ENCODE results near the gene EFEMP2.

The EFEMP2 gene

DNA sequence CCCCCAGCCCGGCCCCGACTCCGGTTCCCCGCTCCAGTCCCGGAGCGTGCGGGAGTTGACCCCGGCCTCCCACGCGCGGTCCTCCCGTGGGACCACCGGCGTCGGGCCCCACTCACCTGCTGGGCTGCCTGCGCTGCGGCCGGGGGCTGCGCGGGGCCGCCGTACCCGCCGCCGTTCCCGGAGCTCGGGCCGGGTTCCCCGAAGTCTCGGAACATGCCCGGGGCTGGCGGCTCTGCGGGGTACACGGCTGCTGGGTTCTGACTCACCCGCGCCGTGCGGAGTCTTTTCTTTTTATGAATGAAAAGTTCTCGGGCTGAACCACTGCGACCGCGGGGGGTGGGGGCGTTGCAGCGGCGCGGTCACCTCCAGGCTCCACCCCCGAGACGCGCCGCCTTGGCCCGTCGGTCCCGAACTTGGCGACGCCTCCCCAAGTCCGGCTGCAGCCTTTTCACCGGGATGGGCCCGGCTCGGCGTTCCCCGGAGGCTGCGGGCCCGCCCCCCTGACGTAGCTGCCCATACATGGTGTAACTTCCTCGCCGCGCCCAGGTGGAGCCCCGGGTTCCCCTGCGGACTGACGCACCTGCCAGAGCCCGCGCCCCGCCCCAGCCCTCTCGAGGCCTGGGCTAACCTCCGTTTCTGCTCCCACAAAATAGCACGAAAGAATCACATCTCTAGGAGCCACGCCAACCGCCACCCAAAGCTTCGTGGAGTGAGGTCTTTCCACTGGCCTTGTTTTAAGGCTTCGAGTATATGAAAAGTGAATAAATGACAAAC is 27.7 kb upstream of the EFEMP2 start, which contains the start of gene FOSL1:
Gene FOSL1, minus strand, starts transcription at position 264 of the 774 bp plus-strand sequence. Its CDS starts 49 bp downstream, at position 215.
- ATAC-seq: peak; percentile 80
- TF ChIP-seq, protein P1, sequence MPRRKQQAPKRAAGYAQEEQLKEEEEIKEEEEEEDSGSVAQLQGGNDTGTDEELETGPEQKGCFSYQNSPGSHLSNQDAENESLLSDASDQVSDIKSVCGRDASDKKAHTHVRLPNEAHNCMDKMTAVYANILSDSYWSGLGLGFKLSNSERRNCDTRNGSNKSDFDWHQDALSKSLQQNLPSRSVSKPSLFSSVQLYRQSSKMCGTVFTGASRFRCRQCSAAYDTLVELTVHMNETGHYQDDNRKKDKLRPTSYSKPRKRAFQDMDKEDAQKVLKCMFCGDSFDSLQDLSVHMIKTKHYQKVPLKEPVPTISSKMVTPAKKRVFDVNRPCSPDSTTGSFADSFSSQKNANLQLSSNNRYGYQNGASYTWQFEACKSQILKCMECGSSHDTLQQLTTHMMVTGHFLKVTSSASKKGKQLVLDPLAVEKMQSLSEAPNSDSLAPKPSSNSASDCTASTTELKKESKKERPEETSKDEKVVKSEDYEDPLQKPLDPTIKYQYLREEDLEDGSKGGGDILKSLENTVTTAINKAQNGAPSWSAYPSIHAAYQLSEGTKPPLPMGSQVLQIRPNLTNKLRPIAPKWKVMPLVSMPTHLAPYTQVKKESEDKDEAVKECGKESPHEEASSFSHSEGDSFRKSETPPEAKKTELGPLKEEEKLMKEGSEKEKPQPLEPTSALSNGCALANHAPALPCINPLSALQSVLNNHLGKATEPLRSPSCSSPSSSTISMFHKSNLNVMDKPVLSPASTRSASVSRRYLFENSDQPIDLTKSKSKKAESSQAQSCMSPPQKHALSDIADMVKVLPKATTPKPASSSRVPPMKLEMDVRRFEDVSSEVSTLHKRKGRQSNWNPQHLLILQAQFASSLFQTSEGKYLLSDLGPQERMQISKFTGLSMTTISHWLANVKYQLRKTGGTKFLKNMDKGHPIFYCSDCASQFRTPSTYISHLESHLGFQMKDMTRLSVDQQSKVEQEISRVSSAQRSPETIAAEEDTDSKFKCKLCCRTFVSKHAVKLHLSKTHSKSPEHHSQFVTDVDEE (CRISPR knock-in tag; IDR thresholded peaks at IDR 0.05): no peak
- TF ChIP-seq ZFP3 (CRISPR knock-in tag; IDR thresholded peaks at IDR 0.05) (no peak), TCF4 (CRISPR knock-in tag; IDR thresholded peaks at IDR 0.05; ENCODE audit: borderline replicate concordance) (no peak), ISL1 (CRISPR knock-in tag; IDR thresholded peaks at IDR 0.05) (no peak), ZNF70 (CRISPR knock-in tag; IDR thresholded peaks at IDR 0.05) (no peak), OSR1 (CRISPR knock-in tag; IDR thresholded peaks at IDR 0.05) (no peak), ZNF8 (CRISPR knock-in tag; IDR thresholded peaks at IDR 0.05) (no peak), ZC3H10 (CRISPR knock-in tag; IDR thresholded peaks at IDR 0.05) (no peak), SNAI2 (CRISPR knock-in tag; IDR thresholded peaks at IDR 0.05) (no peak)
- TF ChIP-seq, protein P2, sequence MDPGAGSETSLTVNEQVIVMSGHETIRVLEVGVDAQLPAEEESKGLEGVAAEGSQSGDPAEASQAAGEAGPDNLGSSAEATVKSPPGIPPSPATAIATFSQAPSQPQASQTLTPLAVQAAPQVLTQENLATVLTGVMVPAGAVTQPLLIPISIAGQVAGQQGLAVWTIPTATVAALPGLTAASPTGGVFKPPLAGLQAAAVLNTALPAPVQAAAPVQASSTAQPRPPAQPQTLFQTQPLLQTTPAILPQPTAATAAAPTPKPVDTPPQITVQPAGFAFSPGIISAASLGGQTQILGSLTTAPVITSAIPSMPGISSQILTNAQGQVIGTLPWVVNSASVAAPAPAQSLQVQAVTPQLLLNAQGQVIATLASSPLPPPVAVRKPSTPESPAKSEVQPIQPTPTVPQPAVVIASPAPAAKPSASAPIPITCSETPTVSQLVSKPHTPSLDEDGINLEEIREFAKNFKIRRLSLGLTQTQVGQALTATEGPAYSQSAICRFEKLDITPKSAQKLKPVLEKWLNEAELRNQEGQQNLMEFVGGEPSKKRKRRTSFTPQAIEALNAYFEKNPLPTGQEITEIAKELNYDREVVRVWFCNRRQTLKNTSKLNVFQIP (CRISPR knock-in tag; IDR thresholded peaks at IDR 0.05; ENCODE audit: borderline replicate concordance, low read depth): no peak

DNA sequence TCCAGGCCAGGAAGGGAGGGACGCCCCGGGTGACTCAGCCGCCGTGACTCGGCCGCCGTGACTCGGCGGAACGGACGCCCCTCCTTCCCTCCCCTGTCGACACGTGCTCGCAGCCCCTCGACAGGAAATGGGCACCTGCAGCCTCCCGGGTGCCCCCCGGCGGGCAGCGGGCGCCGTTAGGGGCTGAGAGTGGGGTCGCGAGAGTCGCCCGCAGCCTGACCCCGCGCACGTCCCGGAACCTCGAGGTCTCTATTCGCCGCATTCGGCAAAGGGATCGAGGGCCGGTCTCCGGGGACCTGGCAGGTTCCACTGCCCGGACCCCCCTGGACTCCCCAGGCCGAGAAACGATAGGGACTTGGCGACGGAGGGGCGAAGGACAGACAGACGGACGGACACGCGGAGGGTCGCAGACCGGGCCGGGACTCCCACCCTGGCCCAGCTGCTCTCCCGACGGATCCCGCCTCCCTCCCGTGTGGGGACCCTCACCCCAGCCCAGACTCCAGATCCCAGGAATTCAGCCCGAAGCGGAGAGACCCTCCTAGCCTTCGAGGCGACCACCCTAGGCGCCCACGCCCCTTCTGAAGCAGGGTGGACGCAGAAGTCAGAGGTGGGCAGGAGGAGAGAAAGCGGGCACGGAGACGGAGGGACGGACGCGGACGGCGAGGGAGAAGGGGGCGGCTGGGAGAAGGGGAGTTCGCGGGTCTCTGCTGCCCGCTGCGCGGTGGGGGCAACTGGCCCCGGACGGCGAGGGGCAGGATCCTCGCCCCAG is 26.9 kb upstream of the EFEMP2 start:
- ATAC-seq: peak; percentile 59
- no peak for TF ChIP-seq TOX (CRISPR knock-in tag; IDR thresholded peaks at IDR 0.05; ENCODE audit: borderline replicate concordance)
- TF ChIP-seq, protein P3, sequence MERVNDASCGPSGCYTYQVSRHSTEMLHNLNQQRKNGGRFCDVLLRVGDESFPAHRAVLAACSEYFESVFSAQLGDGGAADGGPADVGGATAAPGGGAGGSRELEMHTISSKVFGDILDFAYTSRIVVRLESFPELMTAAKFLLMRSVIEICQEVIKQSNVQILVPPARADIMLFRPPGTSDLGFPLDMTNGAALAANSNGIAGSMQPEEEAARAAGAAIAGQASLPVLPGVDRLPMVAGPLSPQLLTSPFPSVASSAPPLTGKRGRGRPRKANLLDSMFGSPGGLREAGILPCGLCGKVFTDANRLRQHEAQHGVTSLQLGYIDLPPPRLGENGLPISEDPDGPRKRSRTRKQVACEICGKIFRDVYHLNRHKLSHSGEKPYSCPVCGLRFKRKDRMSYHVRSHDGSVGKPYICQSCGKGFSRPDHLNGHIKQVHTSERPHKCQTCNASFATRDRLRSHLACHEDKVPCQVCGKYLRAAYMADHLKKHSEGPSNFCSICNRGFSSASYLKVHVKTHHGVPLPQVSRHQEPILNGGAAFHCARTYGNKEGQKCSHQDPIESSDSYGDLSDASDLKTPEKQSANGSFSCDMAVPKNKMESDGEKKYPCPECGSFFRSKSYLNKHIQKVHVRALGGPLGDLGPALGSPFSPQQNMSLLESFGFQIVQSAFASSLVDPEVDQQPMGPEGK (CRISPR knock-in tag; IDR thresholded peaks at IDR 0.05; ENCODE audit: borderline replicate concordance): peak; percentile 63; the same call in 1 of the 2 replicates

DNA sequence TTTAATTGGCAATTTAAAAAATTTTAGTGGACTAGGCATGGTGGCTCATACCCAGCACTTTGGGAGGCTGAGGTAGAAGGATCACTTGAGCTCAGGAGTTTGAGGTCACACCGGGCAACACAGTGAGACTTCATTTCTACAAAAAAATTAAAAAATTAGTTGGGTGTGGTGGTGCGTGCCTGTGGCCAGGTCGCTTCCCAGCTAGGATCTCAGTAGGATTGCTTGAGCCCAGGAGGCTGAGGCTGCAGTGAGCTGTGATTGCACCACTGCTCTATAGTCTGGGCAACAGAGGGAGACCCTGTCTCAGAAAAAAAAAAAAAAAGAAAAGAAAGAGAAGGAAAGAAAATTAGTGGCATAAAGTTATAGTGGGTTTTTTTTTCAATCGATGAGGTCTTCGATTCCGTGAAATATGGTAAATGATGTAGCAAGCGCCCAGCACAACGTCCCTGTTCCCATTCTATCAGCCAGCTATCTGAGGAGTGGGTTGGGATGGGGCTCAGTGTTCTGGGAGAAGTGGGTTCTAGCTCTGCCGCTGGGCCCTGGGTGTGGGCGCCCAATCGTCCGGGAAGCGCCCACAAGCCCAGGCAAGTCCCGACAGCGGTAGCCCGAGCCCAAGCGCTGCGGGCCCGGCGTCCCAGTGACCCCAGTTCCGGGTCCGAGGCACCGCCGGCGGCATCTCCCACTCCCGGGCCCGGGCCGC is 26.2 kb upstream of the EFEMP2 start:
- ATAC-seq: no peak
- no peak for TF ChIP-seq ZFP3 (CRISPR knock-in tag; IDR thresholded peaks at IDR 0.05)
- TF ChIP-seq, protein P4, sequence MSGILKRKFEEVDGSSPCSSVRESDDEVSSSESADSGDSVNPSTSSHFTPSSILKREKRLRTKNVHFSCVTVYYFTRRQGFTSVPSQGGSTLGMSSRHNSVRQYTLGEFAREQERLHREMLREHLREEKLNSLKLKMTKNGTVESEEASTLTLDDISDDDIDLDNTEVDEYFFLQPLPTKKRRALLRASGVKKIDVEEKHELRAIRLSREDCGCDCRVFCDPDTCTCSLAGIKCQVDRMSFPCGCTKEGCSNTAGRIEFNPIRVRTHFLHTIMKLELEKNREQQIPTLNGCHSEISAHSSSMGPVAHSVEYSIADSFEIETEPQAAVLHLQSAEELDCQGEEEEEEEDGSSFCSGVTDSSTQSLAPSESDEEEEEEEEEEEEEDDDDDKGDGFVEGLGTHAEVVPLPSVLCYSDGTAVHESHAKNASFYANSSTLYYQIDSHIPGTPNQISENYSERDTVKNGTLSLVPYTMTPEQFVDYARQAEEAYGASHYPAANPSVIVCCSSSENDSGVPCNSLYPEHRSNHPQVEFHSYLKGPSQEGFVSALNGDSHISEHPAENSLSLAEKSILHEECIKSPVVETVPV (CRISPR knock-in tag; IDR thresholded peaks at IDR 0.05): no peak
- TF ChIP-seq RARB (CRISPR knock-in tag; IDR thresholded peaks at IDR 0.05): no peak
- no peak for TF ChIP-seq SNAI2 (CRISPR knock-in tag; IDR thresholded peaks at IDR 0.05)
- no peak for TF ChIP-seq ARNTL (CRISPR knock-in tag; IDR thresholded peaks at IDR 0.05; ENCODE audit: borderline replicate concordance, low read depth)
- no peak for TF ChIP-seq TOX (CRISPR knock-in tag; IDR thresholded peaks at IDR 0.05; ENCODE audit: borderline replicate concordance)
- TF ChIP-seq ZFP30 (CRISPR knock-in tag; IDR thresholded peaks at IDR 0.05): no peak
- TF ChIP-seq, protein P2 (CRISPR knock-in tag; IDR thresholded peaks at IDR 0.05; ENCODE audit: borderline replicate concordance, low read depth): no peak
- TF ChIP-seq GLIS3 (CRISPR knock-in tag; IDR thresholded peaks at IDR 0.05): no peak
- no peak for TF ChIP-seq OSR1 (CRISPR knock-in tag; IDR thresholded peaks at IDR 0.05)
- no peak for TF ChIP-seq ZNF565 (CRISPR knock-in tag; conservative IDR thresholded peaks at IDR 0.05; ENCODE audit: low read depth)
- no peak for TF ChIP-seq PPARA (CRISPR knock-in tag; IDR thresholded peaks at IDR 0.05; ENCODE audit: borderline replicate concordance)
- TF ChIP-seq, protein P1 (CRISPR knock-in tag; IDR thresholded peaks at IDR 0.05): no peak
- no peak for TF ChIP-seq BACH2 (CRISPR knock-in tag; IDR thresholded peaks at IDR 0.05; ENCODE audit: borderline replicate concordance)
- no peak for TF ChIP-seq ESRRG (CRISPR knock-in tag; IDR thresholded peaks at IDR 0.05)
